OCI-LY3 (cell line): ENCODE results near the gene MYL10.

Experiments
- CTCF ChIP-seq: fragments of 200-600, 300-600 bp; sonication (generic); IDR thresholded peaks from 2 replicates; pipeline ENCODE4 v1.5.1; 2014; ENCODE audit warnings: antibody characterized with exemption, low read length, low read depth
- EZH2phosphoT487 ChIP-seq: fragments of 200-600 bp; shearing (Covaris generic); IDR thresholded peaks from 2 replicates; pipeline ENCODE4 v1.6.1; 2018; ENCODE audit warnings: antibody characterized with exemption, mixed run types, low read depth

DNA sequence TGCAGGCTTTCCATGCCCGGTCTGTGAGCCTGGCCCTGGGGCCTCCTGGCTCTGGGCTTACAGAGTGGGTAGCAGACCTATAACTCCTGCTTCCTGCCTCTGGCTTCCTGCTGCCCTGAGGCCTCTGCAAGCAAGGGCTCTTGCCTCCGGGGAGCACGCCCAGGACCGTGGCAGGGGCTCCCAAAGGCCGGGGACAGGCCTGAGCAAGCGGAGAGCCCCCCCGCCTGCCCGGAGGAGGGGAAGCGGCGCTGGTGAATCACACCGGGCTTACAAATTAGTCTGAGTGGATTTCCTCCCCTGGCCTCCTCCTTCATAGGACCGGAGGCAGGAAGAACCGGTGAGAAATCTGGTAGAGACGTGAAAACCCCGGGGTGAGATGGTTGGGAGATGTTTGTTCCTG is 1.5 kb upstream of the MYL10 start:
- no peak for TF ChIP-seq CTCF
- no peak for TF ChIP-seq EZH2phosphoT487
